ENCODE measurements around the gene MOCS3. TPM values are rescaled to one million over a fixed set of nuclear protein-coding genes. Genes with fewer than 3 reads are reported as not detected.

The MOCS3 gene, protein sequence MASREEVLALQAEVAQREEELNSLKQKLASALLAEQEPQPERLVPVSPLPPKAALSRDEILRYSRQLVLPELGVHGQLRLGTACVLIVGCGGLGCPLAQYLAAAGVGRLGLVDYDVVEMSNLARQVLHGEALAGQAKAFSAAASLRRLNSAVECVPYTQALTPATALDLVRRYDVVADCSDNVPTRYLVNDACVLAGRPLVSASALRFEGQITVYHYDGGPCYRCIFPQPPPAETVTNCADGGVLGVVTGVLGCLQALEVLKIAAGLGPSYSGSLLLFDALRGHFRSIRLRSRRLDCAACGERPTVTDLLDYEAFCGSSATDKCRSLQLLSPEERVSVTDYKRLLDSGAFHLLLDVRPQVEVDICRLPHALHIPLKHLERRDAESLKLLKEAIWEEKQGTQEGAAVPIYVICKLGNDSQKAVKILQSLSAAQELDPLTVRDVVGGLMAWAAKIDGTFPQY
- 3.8 TPM for polyA plus RNA-seq (2013, experiment 1 of 2; ENCODE audit: insufficient read length)
- polyA plus RNA-seq (2013, experiment 2 of 2; ENCODE audit: insufficient read length) = 4.1 TPM

DNA sequence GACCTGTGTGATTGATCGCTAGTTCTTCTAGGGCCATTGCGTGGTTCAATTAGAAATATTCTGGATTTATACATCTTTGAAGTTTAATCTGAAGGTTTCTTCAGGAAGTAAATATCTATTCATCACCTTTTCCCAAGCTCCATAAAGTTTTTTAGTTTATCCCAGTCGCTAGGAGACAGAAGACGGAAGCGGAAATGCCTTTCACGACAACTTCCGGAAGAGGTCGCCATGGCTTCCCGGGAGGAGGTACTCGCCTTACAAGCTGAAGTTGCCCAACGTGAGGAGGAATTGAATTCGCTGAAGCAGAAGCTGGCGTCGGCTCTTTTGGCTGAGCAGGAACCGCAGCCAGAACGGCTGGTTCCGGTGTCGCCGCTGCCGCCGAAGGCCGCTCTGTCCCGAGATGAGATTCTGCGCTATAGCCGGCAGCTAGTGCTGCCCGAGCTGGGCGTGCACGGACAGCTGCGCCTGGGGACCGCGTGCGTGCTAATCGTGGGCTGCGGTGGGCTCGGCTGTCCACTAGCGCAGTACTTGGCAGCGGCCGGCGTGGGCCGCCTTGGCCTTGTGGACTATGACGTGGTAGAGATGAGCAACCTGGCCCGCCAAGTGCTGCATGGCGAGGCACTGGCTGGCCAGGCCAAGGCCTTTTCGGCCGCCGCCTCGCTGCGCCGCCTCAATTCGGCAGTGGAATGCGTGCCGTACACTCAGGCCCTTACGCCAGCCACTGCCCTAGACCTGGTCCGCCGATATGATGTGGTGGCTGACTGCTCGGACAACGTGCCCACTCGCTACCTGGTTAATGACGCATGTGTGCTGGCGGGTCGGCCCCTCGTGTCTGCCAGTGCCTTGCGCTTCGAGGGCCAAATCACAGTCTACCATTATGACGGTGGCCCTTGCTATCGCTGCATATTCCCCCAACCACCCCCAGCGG, at the start of gene MOCS3:
TSS of gene MOCS3 (plus strand) at position 204 of the 928 bp plus-strand sequence. CDS start at position 229, 25 bp downstream.
- DNase-seq = peak; percentile 90

- DNase-seq = no peak
Measured at GRCh38 chr20:50909413-50909812, 49.2 kb upstream of the MOCS3 start.

DNA sequence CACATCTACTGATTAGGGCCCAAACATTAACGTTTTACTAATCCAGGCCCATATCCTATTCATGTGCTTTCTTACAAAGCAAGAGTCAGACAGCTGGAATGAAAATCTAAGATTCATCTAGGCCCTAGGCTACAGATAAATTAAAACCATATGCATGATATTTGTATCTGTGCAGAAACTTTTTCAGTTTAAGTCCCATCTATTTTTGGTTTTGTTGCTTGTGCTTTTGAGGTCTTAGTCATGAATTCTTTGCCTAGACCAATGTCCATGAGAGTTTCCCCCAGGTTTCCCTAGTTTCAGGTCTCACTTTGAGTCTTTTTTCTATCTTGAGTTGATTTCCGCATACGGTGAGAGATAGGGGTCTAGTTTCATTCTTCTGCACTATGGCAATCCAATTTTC, 47.6 kb upstream of the MOCS3 start:
- DNase-seq = peak; percentile 90

DNA sequence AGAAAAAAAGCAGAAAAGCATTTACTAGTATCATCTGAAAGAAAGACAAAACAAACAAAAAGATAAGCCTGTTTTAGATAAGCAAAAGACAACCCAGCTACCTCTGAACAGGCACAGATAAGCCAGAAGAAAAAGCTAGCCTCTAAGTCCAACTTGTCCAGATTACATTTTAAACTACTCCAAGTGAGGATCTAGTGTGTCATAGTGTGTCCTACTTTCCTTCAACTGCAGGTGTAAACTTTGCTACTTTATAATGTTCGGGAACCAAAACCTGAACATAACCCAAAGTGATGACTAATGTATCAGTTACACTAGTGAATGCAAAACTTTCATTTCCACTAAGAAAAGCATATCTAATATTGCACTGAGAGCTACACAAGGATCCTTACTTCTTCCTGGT, 46.9 kb upstream of the MOCS3 start:
- no peak for DNase-seq

DNA sequence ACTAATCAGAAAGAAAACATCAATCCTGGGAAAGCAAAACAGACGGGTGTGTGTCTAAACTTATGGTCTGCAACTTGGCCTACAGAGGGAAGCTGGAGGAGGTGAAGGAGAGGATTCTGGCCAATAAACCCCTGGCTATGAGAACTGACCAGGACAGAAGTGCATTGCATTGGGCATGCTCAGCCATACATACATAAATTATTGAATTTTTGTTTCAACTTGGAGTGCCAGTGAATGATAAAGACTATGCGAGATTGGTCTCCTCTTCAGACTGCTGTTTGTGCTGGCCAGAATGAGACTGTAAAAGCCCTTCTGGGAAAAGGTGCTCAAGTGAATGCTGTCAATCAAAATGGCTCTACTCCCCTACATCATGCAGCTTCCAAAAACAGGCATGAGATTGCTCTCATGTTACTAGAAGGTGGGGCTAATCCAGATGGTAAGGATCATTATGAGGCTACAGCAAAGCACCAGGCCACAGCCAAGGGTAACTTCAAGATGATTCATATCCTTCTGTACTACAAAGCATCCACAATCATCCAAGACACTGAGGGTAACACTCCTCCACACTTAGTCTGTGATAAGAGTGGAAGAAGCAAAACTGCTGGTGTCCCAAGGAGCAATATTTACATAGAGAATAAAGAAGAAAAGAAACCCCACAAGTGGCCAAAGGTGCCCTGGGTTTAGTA, 44.8 kb upstream of the MOCS3 start:
- DNase-seq = peak; percentile 77

DNA sequence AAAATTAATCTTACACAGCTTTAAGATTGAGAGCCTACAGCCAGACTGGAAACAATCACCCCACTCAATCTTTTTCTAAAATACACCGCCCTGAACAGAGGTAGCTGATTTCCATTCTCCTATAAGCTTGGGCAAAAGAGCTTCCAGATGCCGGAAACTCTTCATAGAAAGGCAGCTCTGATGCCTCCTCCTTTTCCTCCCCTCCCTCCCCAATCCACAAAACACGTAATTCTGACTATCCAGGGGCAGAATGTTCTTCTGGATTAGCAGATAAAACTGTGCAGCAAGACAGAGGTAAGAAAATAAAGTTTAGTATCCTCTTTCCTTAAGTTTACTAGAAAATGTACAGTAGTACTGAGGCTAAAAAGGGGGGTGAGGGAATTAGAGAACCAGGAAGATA, 43.2 kb upstream of the MOCS3 start:
- DNase-seq = peak; percentile 53

- no peak for DNase-seq
Measured at GRCh38 chr20:50916257-50916656, 42.4 kb upstream of the MOCS3 start.

DNA sequence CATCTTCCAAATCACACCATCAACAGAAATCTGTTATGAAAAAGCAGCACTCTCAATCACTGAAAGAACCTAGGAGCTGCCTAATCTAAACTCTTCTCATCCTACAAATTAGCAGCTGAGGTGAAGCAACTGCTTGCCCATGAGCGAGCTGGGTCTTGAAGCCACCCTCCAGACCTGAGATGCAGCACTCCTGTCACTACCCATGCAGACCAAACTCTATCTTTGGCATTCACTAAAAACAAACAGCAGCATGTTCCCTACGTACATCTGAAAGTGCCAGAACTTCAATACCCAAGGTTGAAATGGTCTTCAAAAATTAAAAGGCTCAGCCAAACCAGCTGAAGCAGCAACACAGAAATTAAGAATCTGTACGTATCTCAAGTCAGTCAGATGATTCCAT, 41.7 kb upstream of the MOCS3 start:
- DNase-seq = no peak

DNA sequence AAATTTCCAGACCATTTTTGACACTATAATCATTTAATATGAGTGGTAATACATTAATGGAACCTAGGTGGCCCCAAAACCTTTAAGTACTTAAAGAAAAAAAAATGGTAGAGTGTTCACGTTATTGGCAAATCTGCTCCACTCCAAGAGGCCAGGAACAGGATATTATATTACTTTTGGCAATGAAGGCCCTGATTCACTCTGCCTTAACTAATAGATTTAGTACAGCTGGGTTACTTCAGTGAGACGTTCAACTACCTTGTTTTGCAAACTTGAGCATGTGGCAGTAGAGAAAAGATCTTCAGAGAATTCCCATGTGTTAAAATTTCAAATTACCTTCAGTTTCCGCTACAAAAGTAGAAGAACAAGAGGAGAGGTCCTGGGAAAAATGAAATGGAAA, 40.2 kb upstream of the MOCS3 start:
- DNase-seq = peak; percentile 38

- peak; percentile 53 for DNase-seq
Measured at GRCh38 chr20:50919567-50919966, 39.1 kb upstream of the MOCS3 start.

GRCh38 chr20:50920997-50921396, 37.6 kb upstream of the MOCS3 start:
- DNase-seq = no peak

GRCh38 chr20:50921803-50922501, 36.7 kb upstream of the MOCS3 start:
- no peak for DNase-seq

DNA sequence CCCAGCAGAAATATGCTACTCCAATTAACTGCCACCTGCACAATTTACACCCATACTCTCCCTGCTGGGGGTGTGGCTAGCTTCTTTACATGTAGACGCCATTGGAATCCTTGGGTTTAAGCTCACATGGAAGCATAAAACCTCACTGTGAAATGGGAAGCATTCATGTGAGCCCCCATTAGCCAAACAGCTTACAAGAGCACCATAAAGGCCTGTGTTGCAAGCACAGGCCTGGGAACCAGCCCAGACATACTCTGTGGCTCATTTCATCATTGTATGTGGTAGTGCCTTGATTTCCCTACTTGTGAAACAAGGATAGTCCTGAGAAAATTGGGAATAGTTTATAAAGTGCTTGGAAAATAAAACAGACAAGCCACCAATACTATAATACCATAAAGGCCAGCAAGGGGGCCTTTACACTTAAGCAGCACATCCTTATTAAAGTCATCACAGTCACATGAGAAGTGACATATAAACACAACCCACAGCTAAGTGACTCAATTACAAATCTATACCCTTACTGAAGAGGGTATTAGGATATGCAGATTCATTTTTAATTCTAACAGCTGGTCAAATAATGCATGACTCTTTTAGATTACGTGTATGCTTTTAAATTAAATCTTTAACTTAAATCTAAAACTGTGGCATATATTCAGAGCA, 34.2 kb upstream of the MOCS3 start:
- DNase-seq = no peak

DNA sequence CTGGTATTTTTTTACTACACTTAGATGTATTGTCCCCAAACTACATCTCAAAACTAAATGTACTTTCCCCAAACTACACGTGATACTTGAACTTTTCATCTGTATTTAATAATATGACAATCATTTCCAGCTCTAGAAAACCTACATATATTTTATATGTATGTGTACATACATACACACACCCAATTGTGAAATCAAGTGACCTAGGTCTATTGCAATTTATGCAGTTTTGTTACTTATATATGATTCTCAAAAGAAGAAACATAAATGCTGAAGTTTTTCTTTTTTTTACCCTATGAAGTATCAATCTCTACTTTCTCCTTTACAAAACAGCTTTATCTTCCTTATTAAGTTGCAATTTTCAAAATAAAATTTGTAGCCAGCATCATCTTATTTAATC, 32.1 kb upstream of the MOCS3 start:
- DNase-seq = no peak

DNA sequence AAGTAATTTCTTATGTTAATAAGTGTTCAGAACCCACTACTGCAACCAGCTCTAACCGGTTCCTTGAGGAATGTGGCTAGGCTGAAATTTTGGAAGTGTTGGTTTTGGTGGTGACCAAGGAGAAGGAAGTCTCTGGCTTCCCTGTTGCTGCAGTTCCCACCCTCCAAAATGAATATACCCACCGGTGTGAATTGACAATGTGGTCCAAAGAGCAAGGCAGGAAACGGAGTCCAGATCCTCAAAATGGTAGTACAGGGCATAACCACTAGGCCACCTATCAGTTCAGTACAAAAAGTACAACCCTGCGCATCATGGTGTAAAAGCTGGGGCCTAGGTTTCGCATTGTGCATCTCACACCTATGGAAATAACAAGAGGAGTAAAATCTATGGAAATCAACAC, 30.1 kb upstream of the MOCS3 start:
- DNase-seq = no peak

DNA sequence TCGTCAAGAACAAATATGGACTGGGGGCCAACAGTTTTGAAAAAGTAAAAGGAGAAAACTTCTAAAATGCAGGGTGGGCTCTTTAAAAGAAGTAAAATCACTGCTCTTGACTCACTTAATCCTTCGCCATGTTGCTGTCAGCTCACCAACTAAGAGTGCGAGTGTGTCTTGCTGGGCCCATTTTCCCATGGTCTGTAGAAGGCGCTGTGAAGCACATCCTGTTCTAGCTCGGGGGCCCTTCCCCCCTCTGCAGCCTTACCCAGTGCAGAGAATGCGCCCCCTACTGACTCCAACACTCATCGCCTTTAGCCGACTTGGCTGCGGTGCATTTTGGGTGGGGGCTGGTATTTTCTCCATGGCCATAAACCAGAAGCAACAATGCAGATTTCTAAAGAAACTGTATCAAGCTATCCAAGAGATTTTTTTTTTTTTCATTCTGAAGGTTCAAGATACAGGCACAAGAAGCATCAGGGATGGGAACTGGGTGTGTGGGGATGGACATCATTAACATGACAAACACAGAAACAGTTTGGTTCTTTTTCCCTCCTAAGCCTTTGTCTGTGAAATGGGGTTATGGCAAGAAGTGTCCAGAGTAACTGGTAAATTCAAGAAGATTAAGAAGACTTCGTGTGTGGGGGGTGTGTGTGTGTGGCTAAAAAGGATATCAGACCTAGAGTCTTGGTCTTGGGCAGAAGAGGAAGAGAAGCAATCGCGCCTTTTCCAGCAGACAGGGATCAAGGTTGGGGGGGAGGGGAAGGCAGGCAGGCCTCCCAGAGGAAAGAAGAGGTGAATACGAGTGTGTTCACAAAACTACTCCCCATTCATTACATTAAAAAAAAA, 29.1 kb upstream of the MOCS3 start:
- DNase-seq = peak; percentile 96

- no peak for DNase-seq
Measured at GRCh38 chr20:50930139-50930975, 28.3 kb upstream of the MOCS3 start.

DNA sequence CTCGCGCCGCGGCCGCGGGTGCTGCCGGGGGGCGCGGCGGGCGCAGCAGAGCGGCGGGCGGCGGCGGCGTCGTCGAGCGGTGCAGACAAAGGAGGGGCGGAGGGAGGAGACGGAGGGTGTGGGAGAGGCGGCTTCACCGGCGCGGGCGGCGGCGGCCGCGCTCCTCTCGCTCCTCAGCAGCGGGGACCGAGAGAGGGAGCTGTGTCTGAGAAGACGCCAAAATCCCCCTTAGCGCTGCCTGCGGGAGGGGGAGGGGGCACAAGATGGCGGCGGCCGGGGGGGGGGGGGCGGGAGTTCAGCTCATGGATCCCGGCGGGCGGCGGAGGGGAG, 27.7 kb upstream of the MOCS3 start:
- no peak for DNase-seq

DNA sequence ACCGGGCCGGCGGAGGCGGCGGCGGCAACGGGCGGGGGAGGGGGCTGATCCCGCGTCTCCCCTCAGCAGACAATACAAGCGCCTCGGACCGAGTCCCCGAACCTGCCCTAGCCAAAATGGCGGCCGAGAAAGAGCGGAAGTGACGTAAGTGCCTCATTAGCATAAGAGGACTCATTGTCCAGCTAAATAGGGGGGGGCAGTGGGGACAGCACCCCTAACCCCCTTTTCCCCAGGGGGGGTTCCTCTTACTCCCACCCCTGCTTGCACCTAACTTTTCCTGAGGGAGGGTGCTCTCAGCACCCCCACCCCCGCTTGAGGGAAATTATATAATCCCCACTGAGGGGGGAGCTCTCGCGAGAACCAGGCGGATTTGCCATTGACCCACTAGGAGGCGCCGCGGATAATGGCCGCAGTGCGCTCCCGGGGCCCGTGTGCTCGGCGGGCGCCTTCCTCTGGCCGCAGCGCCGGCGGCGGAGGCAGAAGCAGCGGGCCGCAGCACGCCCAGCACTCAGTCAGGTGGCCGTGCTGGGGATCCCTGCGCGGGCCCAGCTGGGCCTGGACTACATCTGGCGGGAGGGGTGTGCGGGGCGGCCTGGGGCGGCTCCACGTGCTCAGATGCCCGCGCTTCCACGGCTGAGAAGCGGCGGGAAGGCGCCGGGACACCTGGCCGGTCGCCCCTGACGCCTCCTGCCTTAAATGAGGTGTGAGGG, 27.2 kb upstream of the MOCS3 start, which contains the start of gene ADNP:
TSS of gene ADNP (minus strand) at position 132 of the 710 bp plus-strand sequence. CDS start 27,441 bp downstream, outside the sequence.
- peak; percentile 94 for DNase-seq
